Thoracic aorta (tissue), 2 donors: ENCODE results near the gene MPP3. TPM values are rescaled to one million over a fixed set of nuclear protein-coding genes. Genes with fewer than 3 reads are reported as not detected.

Experiments
- ATAC-seq: fragments of 150-250 bp; one replicate; pipeline ENCODE4 v1.8.0; 2017; ENCODE audit warnings: low read depth; ENCODE audit not compliant: insufficient number of reproducible peaks, low FRiP score
- DNase-seq: peaks from one replicate; pipeline ENCODE4 v3.0.0-alpha.2; 2020; ENCODE audit warnings: low spot score
- H3K27ac ChIP-seq, 2 donors: fragments of 200-600 bp; sonication (generic); 1 replicate in 1 of 2; 2 replicates in 1 of 2; pipeline ENCODE4 v1.5.1; 2016; ENCODE audit warnings: mild to moderate bottlenecking in 2 of 2, moderate library complexity in 2 of 2
- H3K27me3 ChIP-seq: fragments of 200-600 bp; sonication (generic); replicated peaks from 2 replicates; pipeline ENCODE4 v1.6.0; 2016; ENCODE audit warnings: mild to moderate bottlenecking; ENCODE audit not compliant: insufficient read depth
- H3K36me3 ChIP-seq: fragments of 200-600 bp; sonication (generic); one replicate; pipeline ENCODE4 v1.5.1; 2016
- H3K4me1 ChIP-seq, 2 donors: fragments of 200-600 bp; sonication (generic); 1 replicate in 1 of 2; 2 replicates in 1 of 2; pipeline versions ENCODE4 v1.5.1 to v1.6.0; 2016; ENCODE audit warnings: low read depth in 2 of 2, mild to moderate bottlenecking in 1 of 2; ENCODE audit not compliant: control insufficient read depth in 1 of 2
- H3K4me3 ChIP-seq: fragments of 200-600 bp; sonication (generic); 2 replicates; pipeline ENCODE4 v1.5.1; 2016; ENCODE audit warnings: mild to moderate bottlenecking
- H3K9me3 ChIP-seq: fragments of 200-600 bp; sonication (generic); 2 replicates; pipeline ENCODE4 v1.5.1; 2016
- CTCF ChIP-seq: fragments of 200-600 bp; sonication (generic); IDR thresholded peaks from one replicate; pipeline ENCODE4 v1.5.1; 2019; ENCODE audit warnings: antibody characterized with exemption
- total RNA-seq, 2 donors: library from RNA; depleted of rRNA; stranded (reverse); fragments of >200 nt; gene quantifications; one replicate each; pipeline versions ENCODE4 v1.1.0 to v1.2.3, GENCODE V29; 2016

MPP3 gene
- total RNA-seq, 2 donors from 2014 or later = 32.8 to 73.8 TPM

GRCh38 chr17:43841282-43841681 is 8.3 kb upstream of the MPP3 start:
- Histone ChIP-seq H3K9me3 (no peaks in the 10 kb centered on the region), H3K4me1 (peaks cover 18 to 36% of the 10 kb centered on the region in 2 donors), H3K27ac (peak overlapping the region; percentile 56 to 60), H3K36me3 (no peaks in the 10 kb centered on the region), H3K4me3 (peak overlapping the region; percentile 26), H3K27me3 (no peaks in the 10 kb centered on the region)
- no peak for ATAC-seq
- no peak for TF ChIP-seq CTCF
- DNase-seq = no peak

- DNase-seq (no peak), ATAC-seq (no peak)
- Histone ChIP-seq H3K9me3 (no peaks in the 10 kb centered on the region), H3K27me3 (no peaks in the 10 kb centered on the region), H3K36me3 (no peaks in the 10 kb centered on the region), H3K27ac (peak overlapping the region; percentile 56 to 60), H3K4me1 (peaks cover 15 to 32% of the 10 kb centered on the region in 2 donors), H3K4me3 (peak overlapping the region; percentile 26)
- peak; percentile 11 for TF ChIP-seq CTCF
These were observed 7.9 kb upstream of the MPP3 start for GRCh38 chr17:43840814-43841213.

GRCh38 chr17:43839670-43840108 is 6.7 kb upstream of the MPP3 start:
- peaks cover 15 to 28% of the 10 kb centered on the region in 2 donors for H3K4me1 ChIP-seq
- ATAC-seq (no peak), DNase-seq (no peak)
- H3K27ac ChIP-seq = no peak overlapping the region
- no peaks in the 10 kb centered on the region for H3K9me3 ChIP-seq
- H3K36me3 ChIP-seq = no peaks in the 10 kb centered on the region
- no peaks in the 10 kb centered on the region for H3K27me3 ChIP-seq
- TF ChIP-seq CTCF = no peak
- no peak overlapping the region for H3K4me3 ChIP-seq

GRCh38 chr17:43834106-43834505 is 1.2 kb upstream of the MPP3 start:
- H3K4me3 ChIP-seq = no peak overlapping the region
- no peak overlapping the region for H3K27ac ChIP-seq
- TF ChIP-seq CTCF = no peak
- H3K36me3 ChIP-seq = peaks cover 12% of the 10 kb centered on the region
- no peak for DNase-seq
- peaks cover 6 to 24% of the 10 kb centered on the region in 2 donors for H3K4me1 ChIP-seq
- no peak for ATAC-seq
- no peaks in the 10 kb centered on the region for H3K9me3 ChIP-seq
- H3K27me3 ChIP-seq = no peaks in the 10 kb centered on the region

GRCh38 chr17:43832168-43832975 is 574 bp downstream of the MPP3 start:
- DNase-seq (no peak), ATAC-seq (peak; percentile 44)
- peak overlapping the region in 1 of 2 donors; percentile 64 for H3K27ac ChIP-seq
- no peaks in the 10 kb centered on the region for H3K27me3 ChIP-seq
- H3K4me1 ChIP-seq = peaks cover 6 to 24% of the 10 kb centered on the region in 2 donors
- no peak for TF ChIP-seq CTCF
- H3K36me3 ChIP-seq = peaks cover 18% of the 10 kb centered on the region
- H3K4me3 ChIP-seq = peak overlapping the region; percentile 88
- no peaks in the 10 kb centered on the region for H3K9me3 ChIP-seq
